GM19455 (cell line): ENCODE data around the gene ALKBH5.

Experiments
- ATAC-seq: cut with Tn5 transposase; IDR thresholded peaks from one replicate; pipeline ENCODE4 v1.9.1; 2021; ENCODE audit not compliant: unreplicated experiment

ALKBH5 gene

GRCh38 chr17:18183334-18184142 lies at the start of gene ALKBH5:
ALKBH5 (plus strand) TSS chr17:18183828; CDS start chr17:18184244, 416 bp downstream.
- peak; percentile 76 for ATAC-seq

GRCh38 chr17:18136357-18136756 lies 47.3 kb upstream of the ALKBH5 start:
- ATAC-seq: no peak

GRCh38 chr17:18138065-18138749 lies 45.4 kb upstream of the ALKBH5 start:
- no peak for ATAC-seq

- no peak for ATAC-seq
Observed at GRCh38 chr17:18139092-18139491, 44.5 kb upstream of the ALKBH5 start.

- no peak for ATAC-seq
Observed at GRCh38 chr17:18139498-18139897, 44.1 kb upstream of the ALKBH5 start.

GRCh38 chr17:18139949-18140348 lies 43.7 kb upstream of the ALKBH5 start:
- no peak for ATAC-seq

GRCh38 chr17:18140648-18141047 lies 43.0 kb upstream of the ALKBH5 start:
- ATAC-seq: no peak

GRCh38 chr17:18141210-18141803 lies 42.3 kb upstream of the ALKBH5 start:
- ATAC-seq: no peak

- no peak for ATAC-seq
Observed at GRCh38 chr17:18142417-18142816, 41.2 kb upstream of the ALKBH5 start.

GRCh38 chr17:18143044-18143936 lies 40.3 kb upstream of the ALKBH5 start:
- no peak for ATAC-seq

- ATAC-seq: no peak
Observed at GRCh38 chr17:18144261-18144660, 39.4 kb upstream of the ALKBH5 start.

GRCh38 chr17:18144855-18145254 lies 38.8 kb upstream of the ALKBH5 start:
- ATAC-seq: no peak

- ATAC-seq: no peak
Observed at GRCh38 chr17:18145811-18146210, 37.8 kb upstream of the ALKBH5 start.

- no peak for ATAC-seq
Observed at GRCh38 chr17:18146259-18146658, 37.4 kb upstream of the ALKBH5 start.

GRCh38 chr17:18146980-18147379 lies 36.6 kb upstream of the ALKBH5 start:
- no peak for ATAC-seq

- no peak for ATAC-seq
Observed at GRCh38 chr17:18148586-18148985, 35.0 kb upstream of the ALKBH5 start.

- ATAC-seq: no peak
Observed at GRCh38 chr17:18151290-18151689, 32.3 kb upstream of the ALKBH5 start.

GRCh38 chr17:18155179-18155578 lies 28.4 kb upstream of the ALKBH5 start:
- ATAC-seq: no peak

GRCh38 chr17:18156171-18156975 lies 27.3 kb upstream of the ALKBH5 start:
- no peak for ATAC-seq

GRCh38 chr17:18156976-18157280 lies 26.7 kb upstream of the ALKBH5 start:
- no peak for ATAC-seq
